RWPE2 (cell line): ENCODE data around the gene BAZ2B.

Experiments used
- ATAC-seq: fragments of 200-7000 bp; cut with Tn5 transposase; 3 replicates; pipeline ENCODE4 v1.9.1; 2021; ENCODE audit warnings: low read depth
- DNase-seq: peaks from one replicate; pipeline ENCODE4 v3.0.0-alpha.2; 2020; ENCODE audit warnings: low spot score
- H3K27ac ChIP-seq: fragments of 450-650 bp; 2 replicates; pipeline ENCODE4 v1.5.1; 2017; ENCODE audit warnings: mild to moderate bottlenecking; ENCODE audit not compliant: poor library complexity, severe bottlenecking
- H3K27me3 ChIP-seq: fragments of 250-450 bp; sonication (Bioruptor Pico); 2 replicates; pipeline ENCODE4 v1.5.1; 2021; ENCODE audit warnings: mild to moderate bottlenecking, moderate library complexity; ENCODE audit not compliant: insufficient read depth, poor library complexity, severe bottlenecking
- H3K36me3 ChIP-seq: fragments of 250-450 bp; sonication (Bioruptor Pico); 2 replicates; pipeline ENCODE4 v1.5.1; 2020; ENCODE audit warnings: low read depth, mild to moderate bottlenecking, moderate library complexity
- H3K4me1 ChIP-seq: fragments of 250-450 bp; sonication (Bioruptor Pico); 2 replicates; pipeline ENCODE4 v1.5.1; 2021; ENCODE audit warnings: mild to moderate bottlenecking, moderate library complexity; ENCODE audit not compliant: insufficient read depth, poor library complexity, severe bottlenecking
- H3K4me3 ChIP-seq: fragments of 250-450 bp; sonication (Bioruptor Pico); 2 replicates; pipeline ENCODE4 v1.5.1; 2021; ENCODE audit warnings: mild to moderate bottlenecking, moderate library complexity; ENCODE audit not compliant: severe bottlenecking
- H3K9me3 ChIP-seq: fragments of 250-450 bp; sonication (Bioruptor Pico); 2 replicates; pipeline ENCODE4 v1.5.1; 2021; ENCODE audit warnings: mild to moderate bottlenecking, moderate library complexity; ENCODE audit not compliant: severe bottlenecking
- TF ChIP-seq, protein P1 (sequence below): fragments of 450-650 bp; IDR thresholded peaks from one replicate; pipeline ENCODE4 v1.5.1; 2017; ENCODE audit warnings: mild to moderate bottlenecking, moderate library complexity; ENCODE audit not compliant: poor library complexity, severe bottlenecking

BAZ2B gene

DNA sequence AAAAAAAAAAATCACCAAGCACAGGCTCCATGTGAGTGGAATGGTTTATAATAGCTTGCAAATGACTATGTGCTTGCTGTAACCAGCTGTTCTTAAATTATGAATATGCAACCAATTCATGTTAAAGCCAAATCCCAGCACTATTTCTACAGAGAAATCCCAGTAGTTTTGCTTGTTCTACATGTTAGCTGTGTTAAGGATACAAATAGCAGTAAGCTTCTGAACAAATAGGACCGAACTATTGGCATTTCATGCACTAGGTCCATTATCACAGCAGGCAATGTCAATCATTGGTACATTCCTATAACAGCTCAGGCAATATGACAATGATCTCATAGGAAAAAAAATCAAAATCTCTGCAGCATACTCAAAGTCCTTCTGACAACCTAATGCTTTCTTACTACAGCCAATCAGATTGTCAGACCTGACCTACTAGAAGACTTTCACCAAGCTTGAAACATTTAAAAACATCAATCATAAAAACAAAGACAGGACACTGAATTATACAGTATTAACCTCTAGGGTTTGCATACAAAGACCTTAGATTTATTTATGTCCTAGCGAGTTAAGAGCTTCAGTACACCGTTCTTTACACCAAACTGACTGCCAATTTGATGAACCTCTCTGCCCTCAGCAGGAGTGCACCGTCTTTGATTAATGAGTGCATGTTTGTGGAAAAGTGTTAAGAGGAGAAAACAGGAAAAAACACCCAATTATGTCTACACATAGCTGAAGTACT lies 6.4 kb downstream of the BAZ2B start:
- TF ChIP-seq, protein P1, sequence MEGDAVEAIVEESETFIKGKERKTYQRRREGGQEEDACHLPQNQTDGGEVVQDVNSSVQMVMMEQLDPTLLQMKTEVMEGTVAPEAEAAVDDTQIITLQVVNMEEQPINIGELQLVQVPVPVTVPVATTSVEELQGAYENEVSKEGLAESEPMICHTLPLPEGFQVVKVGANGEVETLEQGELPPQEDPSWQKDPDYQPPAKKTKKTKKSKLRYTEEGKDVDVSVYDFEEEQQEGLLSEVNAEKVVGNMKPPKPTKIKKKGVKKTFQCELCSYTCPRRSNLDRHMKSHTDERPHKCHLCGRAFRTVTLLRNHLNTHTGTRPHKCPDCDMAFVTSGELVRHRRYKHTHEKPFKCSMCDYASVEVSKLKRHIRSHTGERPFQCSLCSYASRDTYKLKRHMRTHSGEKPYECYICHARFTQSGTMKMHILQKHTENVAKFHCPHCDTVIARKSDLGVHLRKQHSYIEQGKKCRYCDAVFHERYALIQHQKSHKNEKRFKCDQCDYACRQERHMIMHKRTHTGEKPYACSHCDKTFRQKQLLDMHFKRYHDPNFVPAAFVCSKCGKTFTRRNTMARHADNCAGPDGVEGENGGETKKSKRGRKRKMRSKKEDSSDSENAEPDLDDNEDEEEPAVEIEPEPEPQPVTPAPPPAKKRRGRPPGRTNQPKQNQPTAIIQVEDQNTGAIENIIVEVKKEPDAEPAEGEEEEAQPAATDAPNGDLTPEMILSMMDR, result no peak
- ATAC-seq (no peak), DNase-seq (no peak)
- Histone ChIP-seq H3K4me3 (no peak overlapping the region), H3K27ac (peak overlapping the region; percentile 96), H3K36me3 (no peaks in the 10 kb centered on the region), H3K4me1 (peaks cover 43% of the 10 kb centered on the region), H3K27me3 (no peaks in the 10 kb centered on the region), H3K9me3 (no peaks in the 10 kb centered on the region)

DNA sequence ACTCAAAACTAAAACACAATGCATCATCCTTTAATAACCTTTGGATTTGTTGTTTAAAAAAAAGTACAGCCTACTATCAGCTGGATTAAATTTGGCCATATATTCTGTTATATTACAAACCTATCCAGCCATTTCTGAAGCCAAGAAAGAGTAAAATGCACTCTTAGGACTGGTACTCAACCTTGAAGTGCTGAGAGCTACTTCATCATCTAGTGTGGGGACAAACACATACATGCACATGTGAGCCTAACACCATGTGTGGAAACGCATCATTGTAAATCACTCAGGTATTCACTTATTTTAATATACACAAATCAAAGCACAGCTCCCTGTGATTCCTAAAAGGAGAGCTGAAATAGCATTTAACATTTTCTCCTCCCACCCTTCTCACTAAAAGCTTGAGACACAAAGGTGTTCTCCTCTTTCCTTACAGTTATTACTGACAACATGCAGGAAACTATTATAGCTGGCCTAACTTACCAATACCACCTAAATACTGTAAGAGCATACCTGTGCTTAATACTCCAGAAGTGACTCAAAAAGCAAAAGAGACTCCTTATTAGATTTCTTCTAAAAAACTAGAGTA lies 7.5 kb downstream of the BAZ2B start:
- peaks cover 51% of the 10 kb centered on the region for H3K4me1 ChIP-seq
- DNase-seq (no peak), ATAC-seq (no peak)
- H3K4me3 ChIP-seq, result no peak overlapping the region
- no peaks in the 10 kb centered on the region for H3K36me3 ChIP-seq
- H3K9me3 ChIP-seq, result no peaks in the 10 kb centered on the region
- TF ChIP-seq, protein P1, result no peak
- no peaks in the 10 kb centered on the region for H3K27me3 ChIP-seq
- no peak overlapping the region for H3K27ac ChIP-seq

- Histone ChIP-seq H3K36me3 (no peaks in the 10 kb centered on the region), H3K4me1 (peaks cover 50% of the 10 kb centered on the region), H3K27me3 (no peaks in the 10 kb centered on the region), H3K9me3 (no peaks in the 10 kb centered on the region), H3K27ac (no peak overlapping the region), H3K4me3 (no peak overlapping the region)
- no peak for DNase-seq
- ATAC-seq, result no peak
- TF ChIP-seq, protein P1, result no peak
Observed at GRCh38 chr2:159608108-159608507, 8.2 kb downstream of the BAZ2B start.

DNA sequence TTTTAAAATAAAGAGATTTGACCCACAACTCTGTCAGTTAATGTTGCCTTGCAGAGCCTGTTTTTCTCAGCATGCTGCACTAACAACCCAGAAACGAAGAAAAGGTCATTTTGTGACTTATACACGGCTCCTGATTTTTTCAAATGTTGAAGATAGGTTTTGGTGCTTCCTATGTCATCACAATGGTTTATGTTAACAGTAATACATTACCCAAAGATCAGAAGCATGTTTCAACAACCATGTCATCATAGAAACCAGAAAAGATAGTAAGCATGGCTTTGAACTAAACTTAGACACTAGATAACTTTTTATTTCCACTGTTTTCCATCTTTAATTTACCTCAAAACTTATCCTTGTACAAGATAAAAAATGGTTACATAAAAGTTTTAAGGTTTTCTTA lies 10.1 kb downstream of the BAZ2B start:
- DNase-seq (no peak), ATAC-seq (no peak)
- Histone ChIP-seq H3K4me3 (no peak overlapping the region), H3K4me1 (peaks cover 32% of the 10 kb centered on the region), H3K27ac (peak overlapping the region; percentile 18), H3K36me3 (no peaks in the 10 kb centered on the region), H3K9me3 (no peaks in the 10 kb centered on the region), H3K27me3 (no peaks in the 10 kb centered on the region)
- TF ChIP-seq, protein P1, result no peak
